Duodenal mucosa (tissue), 2 donors: ENCODE data around the gene MACROD2.

Source experiments
- H3K27ac ChIP-seq: one replicate; pipeline ENCODE4 v1.7.0; 2013; ENCODE audit warnings: low read depth, low read length
- H3K27me3 ChIP-seq, 2 donors: one replicate each; pipeline ENCODE4 v1.7.0; 2013; ENCODE audit warnings: low read length in 2 of 2, control low read depth in 1 of 2; ENCODE audit not compliant: insufficient read depth in 2 of 2, control insufficient read depth in 1 of 2
- H3K36me3 ChIP-seq, 2 donors: one replicate each; pipeline ENCODE4 v1.7.0; 2013; ENCODE audit warnings: low read length in 2 of 2, control low read depth in 1 of 2; ENCODE audit not compliant: insufficient read depth in 2 of 2, control insufficient read depth in 1 of 2
- H3K4me1 ChIP-seq, 2 donors: one replicate each; pipeline ENCODE4 v1.7.0; 2013; ENCODE audit warnings: low read length in 2 of 2, control low read depth in 1 of 2; ENCODE audit not compliant: insufficient read depth in 2 of 2, control insufficient read depth in 1 of 2
- H3K4me3 ChIP-seq, 2 donors: one replicate each; pipeline ENCODE4 v1.7.0; 2013; ENCODE audit warnings: low read length in 2 of 2, low read depth in 1 of 2
- H3K9ac ChIP-seq, 2 donors: one replicate each; pipeline ENCODE4 v1.7.0; 2013; ENCODE audit warnings: low read length in 2 of 2, low read depth in 1 of 2
- H3K9me3 ChIP-seq, 2 donors: one replicate each; pipeline ENCODE4 v1.7.0; 2013; ENCODE audit warnings: low read length in 2 of 2, control low read depth in 1 of 2; ENCODE audit not compliant: control insufficient read depth in 1 of 2

The MACROD2 gene

GRCh38 chr20:15200147-15200565 lies 1204.8 kb downstream of the MACROD2 start:
- H3K9me3 ChIP-seq, result no peaks in the 10 kb centered on the region
- H3K4me3 ChIP-seq, result no peak overlapping the region
- H3K27ac ChIP-seq, result no peak overlapping the region
- no peak overlapping the region for H3K9ac ChIP-seq
- no peaks in the 10 kb centered on the region for H3K4me1 ChIP-seq
- H3K27me3 ChIP-seq, result no peaks in the 10 kb centered on the region
- H3K36me3 ChIP-seq, result no peaks in the 10 kb centered on the region

- Histone ChIP-seq H3K27me3 (no peaks in the 10 kb centered on the region), H3K4me3 (no peak overlapping the region), H3K4me1 (no peaks in the 10 kb centered on the region), H3K36me3 (no peaks in the 10 kb centered on the region), H3K27ac (no peak overlapping the region), H3K9ac (no peak overlapping the region), H3K9me3 (no peaks in the 10 kb centered on the region)
Measured at GRCh38 chr20:15201602-15202001, 1206.3 kb downstream of the MACROD2 start.

- Histone ChIP-seq H3K27me3 (no peaks in the 10 kb centered on the region), H3K9me3 (peaks cover 0 to 3% of the 10 kb centered on the region in 2 donors), H3K27ac (no peak overlapping the region), H3K4me1 (no peaks in the 10 kb centered on the region), H3K36me3 (no peaks in the 10 kb centered on the region), H3K9ac (no peak overlapping the region), H3K4me3 (no peak overlapping the region)
Measured at GRCh38 chr20:15204234-15204633, 1208.9 kb downstream of the MACROD2 start.

- Histone ChIP-seq H3K9me3 (peaks cover 0 to 3% of the 10 kb centered on the region in 2 donors), H3K27me3 (no peaks in the 10 kb centered on the region), H3K4me3 (no peak overlapping the region), H3K9ac (no peak overlapping the region), H3K27ac (no peak overlapping the region), H3K36me3 (no peaks in the 10 kb centered on the region), H3K4me1 (no peaks in the 10 kb centered on the region)
Measured at GRCh38 chr20:15205028-15205427, 1209.7 kb downstream of the MACROD2 start.

GRCh38 chr20:15205719-15206118 lies 1210.4 kb downstream of the MACROD2 start:
- peaks cover 0 to 3% of the 10 kb centered on the region in 2 donors for H3K9me3 ChIP-seq
- H3K4me3 ChIP-seq, result no peak overlapping the region
- H3K9ac ChIP-seq, result no peak overlapping the region
- no peaks in the 10 kb centered on the region for H3K36me3 ChIP-seq
- H3K27ac ChIP-seq, result no peak overlapping the region
- no peaks in the 10 kb centered on the region for H3K27me3 ChIP-seq
- no peaks in the 10 kb centered on the region for H3K4me1 ChIP-seq

- Histone ChIP-seq H3K9ac (no peak overlapping the region), H3K36me3 (no peaks in the 10 kb centered on the region), H3K4me3 (no peak overlapping the region), H3K9me3 (peaks cover 2 to 3% of the 10 kb centered on the region in 2 donors), H3K27ac (no peak overlapping the region), H3K4me1 (no peaks in the 10 kb centered on the region), H3K27me3 (no peaks in the 10 kb centered on the region)
Measured at GRCh38 chr20:15209537-15209936, 1214.2 kb downstream of the MACROD2 start.

- Histone ChIP-seq H3K4me1 (no peaks in the 10 kb centered on the region), H3K4me3 (no peak overlapping the region), H3K9ac (no peak overlapping the region), H3K36me3 (no peaks in the 10 kb centered on the region), H3K9me3 (peaks cover 0 to 2% of the 10 kb centered on the region in 2 donors), H3K27ac (no peak overlapping the region), H3K27me3 (no peaks in the 10 kb centered on the region)
Measured at GRCh38 chr20:15214051-15214450, 1218.7 kb downstream of the MACROD2 start.

- H3K4me3 ChIP-seq, result no peak overlapping the region
- no peak overlapping the region for H3K9ac ChIP-seq
- no peak overlapping the region for H3K27ac ChIP-seq
- no peaks in the 10 kb centered on the region for H3K9me3 ChIP-seq
- H3K27me3 ChIP-seq, result no peaks in the 10 kb centered on the region
- H3K4me1 ChIP-seq, result no peaks in the 10 kb centered on the region
- no peaks in the 10 kb centered on the region for H3K36me3 ChIP-seq
Measured at GRCh38 chr20:15220009-15220656, 1224.8 kb downstream of the MACROD2 start.

GRCh38 chr20:15220778-15221565 lies 1225.7 kb downstream of the MACROD2 start:
- no peaks in the 10 kb centered on the region for H3K36me3 ChIP-seq
- H3K9ac ChIP-seq, result no peak overlapping the region
- H3K27me3 ChIP-seq, result no peaks in the 10 kb centered on the region
- H3K9me3 ChIP-seq, result no peaks in the 10 kb centered on the region
- no peaks in the 10 kb centered on the region for H3K4me1 ChIP-seq
- no peak overlapping the region for H3K4me3 ChIP-seq
- no peak overlapping the region for H3K27ac ChIP-seq

- Histone ChIP-seq H3K27me3 (no peaks in the 10 kb centered on the region), H3K4me1 (no peaks in the 10 kb centered on the region), H3K27ac (no peak overlapping the region), H3K9ac (no peak overlapping the region), H3K9me3 (no peaks in the 10 kb centered on the region), H3K4me3 (no peak overlapping the region), H3K36me3 (no peaks in the 10 kb centered on the region)
Measured at GRCh38 chr20:15222502-15223330, 1227.4 kb downstream of the MACROD2 start.
